IPS-18c (cell line): Measurements from ENCODE around the gene CDC42SE2.
"Not testable (repeated sequence)": the region's sequence is repeated elsewhere in the genome, so short reads cannot be mapped to it uniquely, and the experiment has no call there.

Source experiments
- H3K4me3 ChIP-seq: 2 replicates; pipeline ENCODE4 v1.7.0; 2013; ENCODE audit warnings: low read depth, mild to moderate bottlenecking, low read length, moderate library complexity; ENCODE audit not compliant: insufficient read depth
- H3K9me3 ChIP-seq: one replicate; pipeline ENCODE4 v1.6.1; 2013; ENCODE audit warnings: mild to moderate bottlenecking, low read length, moderate library complexity; ENCODE audit not compliant: control insufficient read depth, insufficient read depth

The CDC42SE2 gene

GRCh38 chr5:131242728-131243255, 21.1 kb upstream of the CDC42SE2 start:
- Histone ChIP-seq H3K9me3 (no peaks in the 10 kb centered on the region), H3K4me3 (no peak overlapping the region)

DNA sequence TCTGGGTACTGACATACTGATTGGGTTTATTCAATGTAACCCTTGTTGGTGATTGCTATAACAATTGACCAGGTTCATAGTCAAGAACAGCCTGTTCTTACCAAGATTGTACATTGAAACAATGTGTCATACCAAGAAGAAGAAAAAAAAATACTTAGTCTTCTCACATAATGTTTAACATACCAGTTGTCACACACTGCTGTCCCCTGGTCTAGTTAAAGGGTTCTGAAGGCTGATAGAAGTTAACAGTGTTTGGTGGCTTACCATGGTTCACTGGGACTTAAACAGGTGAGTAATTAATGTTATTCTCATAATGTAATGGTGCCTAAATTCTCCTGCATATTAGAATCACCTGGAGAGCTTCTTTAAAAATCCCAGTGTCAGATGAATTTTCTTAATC, 18.5 kb upstream of the CDC42SE2 start:
- Histone ChIP-seq H3K9me3 (no peaks in the 10 kb centered on the region), H3K4me3 (no peak overlapping the region)

GRCh38 chr5:131245948-131246347, 17.9 kb upstream of the CDC42SE2 start:
- H3K9me3 ChIP-seq: no peaks in the 10 kb centered on the region

DNA sequence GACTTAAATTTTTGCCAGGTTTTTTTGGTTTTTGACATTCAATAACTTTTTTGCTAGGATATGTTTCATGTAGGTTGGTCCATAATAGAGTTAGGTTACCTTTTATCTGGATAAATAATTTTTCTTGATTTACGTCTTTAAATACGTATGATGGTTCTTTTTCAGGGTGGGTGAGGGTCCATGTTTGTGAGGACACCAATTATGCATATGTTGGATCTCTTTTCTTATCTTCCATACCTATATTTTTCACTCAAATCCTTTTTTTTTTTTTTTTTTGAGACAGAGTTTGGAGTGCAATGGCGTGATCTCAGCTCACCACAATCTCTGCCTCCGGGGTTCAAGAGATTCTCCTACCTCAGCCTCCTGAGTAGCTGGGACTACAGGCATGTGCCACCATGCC, 17.3 kb upstream of the CDC42SE2 start:
- Histone ChIP-seq H3K9me3 (no peaks in the 10 kb centered on the region), H3K4me3 (no peak overlapping the region)

More at GRCh38 chr5:131245948-131246347, 17.9 kb upstream of the CDC42SE2 start:
- no peak overlapping the region for H3K4me3 ChIP-seq

DNA sequence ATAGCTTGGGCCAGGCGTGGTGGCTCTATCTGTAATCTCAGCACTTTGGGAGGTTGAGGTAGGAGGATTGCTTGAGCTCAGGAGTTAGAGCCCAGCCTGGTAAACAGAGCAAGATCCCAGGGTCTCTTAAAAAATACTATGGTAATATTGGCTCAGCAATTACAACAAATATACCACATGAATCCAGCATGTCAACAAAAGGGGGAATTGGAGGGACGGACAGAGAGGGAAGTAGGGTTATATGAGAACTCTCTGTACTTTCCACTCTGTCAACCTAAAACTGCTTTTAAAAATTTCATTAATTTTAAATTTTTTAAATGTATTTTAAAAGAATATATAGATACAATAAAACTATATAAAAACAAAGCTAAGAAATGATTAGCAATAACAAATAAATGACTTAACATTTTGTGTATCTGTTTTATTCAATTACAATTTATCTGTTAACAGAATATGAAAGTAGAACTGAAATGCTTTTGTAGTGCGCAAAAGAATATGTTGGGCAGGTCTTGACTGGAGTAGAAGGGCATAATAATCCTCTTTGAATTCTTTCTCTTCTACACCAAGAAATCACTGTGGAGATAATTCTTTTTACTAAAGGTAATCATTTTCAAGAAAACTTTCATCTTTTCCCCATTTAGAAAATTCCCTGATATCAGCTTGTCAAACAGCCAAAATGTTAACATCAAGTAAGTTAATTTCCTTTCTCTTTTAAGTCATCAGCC, 12.9 kb upstream of the CDC42SE2 start:
- no peaks in the 10 kb centered on the region for H3K9me3 ChIP-seq
- no peak overlapping the region for H3K4me3 ChIP-seq

DNA sequence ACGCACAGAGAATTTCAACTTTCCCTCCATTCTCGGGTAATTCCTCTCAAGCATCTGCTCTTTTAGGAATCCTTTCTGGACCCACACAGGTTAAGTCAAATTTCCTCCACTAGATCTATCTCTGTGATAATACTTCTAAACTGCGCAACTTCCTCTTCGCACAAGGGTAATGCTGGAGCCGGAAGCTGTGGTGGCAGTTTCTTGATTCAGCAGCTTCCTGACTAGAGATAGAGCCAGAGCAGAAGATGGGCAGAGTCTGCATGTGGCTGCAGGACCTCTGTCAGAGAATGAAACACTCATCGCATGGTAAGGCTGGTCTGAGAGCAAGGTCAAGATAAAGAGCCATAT, 11.1 kb upstream of the CDC42SE2 start:
- Histone ChIP-seq H3K4me3 (no peak overlapping the region), H3K9me3 (no peaks in the 10 kb centered on the region)

- H3K9me3 ChIP-seq, H3K4me3 ChIP-seq: not testable (repeated sequence)
Observed at GRCh38 chr5:131254025-131254424, 9.8 kb upstream of the CDC42SE2 start.

- no peak overlapping the region for H3K4me3 ChIP-seq
- H3K9me3 ChIP-seq: no peaks in the 10 kb centered on the region
Observed at GRCh38 chr5:131254741-131255140, 9.1 kb upstream of the CDC42SE2 start.

DNA sequence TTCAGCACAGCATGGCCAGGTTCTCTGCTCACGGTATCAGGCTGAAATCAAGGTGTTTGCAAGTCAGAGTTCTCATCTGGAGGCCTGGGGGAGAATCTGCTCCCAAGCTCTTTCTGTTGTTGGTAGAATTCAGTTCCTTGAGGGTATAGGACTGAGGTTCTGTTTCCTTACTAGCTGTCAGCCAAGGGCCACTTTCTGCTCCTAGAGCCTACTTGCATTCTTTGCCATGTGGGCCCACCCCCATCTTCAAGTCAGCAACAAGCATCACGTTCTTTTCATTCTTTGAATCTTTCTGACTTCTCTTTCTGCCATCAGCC, 7.4 kb upstream of the CDC42SE2 start:
- H3K4me3 ChIP-seq: no peak overlapping the region

GRCh38 chr5:131258733-131259132, 5.1 kb upstream of the CDC42SE2 start:
- H3K4me3 ChIP-seq: no peak overlapping the region
- H3K9me3 ChIP-seq: no peaks in the 10 kb centered on the region

More for the DNA sequence above, 7.4 kb upstream of the CDC42SE2 start:
- H3K9me3 ChIP-seq: no peaks in the 10 kb centered on the region

GRCh38 chr5:131259326-131259725, 4.5 kb upstream of the CDC42SE2 start:
- Histone ChIP-seq H3K4me3 (no peak overlapping the region), H3K9me3 (no peaks in the 10 kb centered on the region)

GRCh38 chr5:131260895-131261294, 3.0 kb upstream of the CDC42SE2 start:
- Histone ChIP-seq H3K9me3 (no peaks in the 10 kb centered on the region), H3K4me3 (no peak overlapping the region)

- H3K9me3 ChIP-seq: no peaks in the 10 kb centered on the region
Observed at GRCh38 chr5:131261483-131261882, 2.4 kb upstream of the CDC42SE2 start.

GRCh38 chr5:131262953-131263541, 806 bp upstream of the CDC42SE2 start:
- Histone ChIP-seq H3K4me3 (peak overlapping the region; percentile 50), H3K9me3 (no peaks in the 10 kb centered on the region)

More at GRCh38 chr5:131261483-131261882, 2.4 kb upstream of the CDC42SE2 start:
- no peak overlapping the region for H3K4me3 ChIP-seq

- no peaks in the 10 kb centered on the region for H3K9me3 ChIP-seq
- H3K4me3 ChIP-seq: peak overlapping the region; percentile 83
Observed at GRCh38 chr5:131264451-131265099, 722 bp downstream of the CDC42SE2 start.

DNA sequence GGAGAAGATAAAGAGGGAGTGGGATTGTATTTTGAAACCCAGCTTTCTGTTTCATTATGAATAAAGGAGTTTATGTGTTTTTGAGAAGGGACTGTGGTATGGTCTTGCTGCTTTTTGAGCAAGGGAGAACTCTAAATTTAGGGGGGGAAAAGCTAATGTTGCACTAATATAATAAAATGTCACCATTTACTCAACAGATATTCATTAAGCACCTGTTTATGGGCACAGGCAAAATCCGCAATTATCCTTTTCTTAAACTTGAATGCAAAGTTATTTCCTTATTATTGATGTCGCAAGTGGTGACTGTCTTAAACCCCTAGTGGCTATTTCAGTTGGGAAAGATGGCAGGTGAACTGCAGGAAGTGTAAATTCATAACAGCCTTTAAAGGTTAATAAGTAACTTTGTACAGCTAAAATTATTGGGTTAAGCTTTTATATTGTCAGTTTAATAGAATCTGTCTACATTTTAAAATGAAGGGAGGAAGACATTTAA, 1.5 kb downstream of the CDC42SE2 start:
- Histone ChIP-seq H3K4me3 (peak overlapping the region; percentile 5; the same call in 1 of the 2 replicates), H3K9me3 (no peaks in the 10 kb centered on the region)

DNA sequence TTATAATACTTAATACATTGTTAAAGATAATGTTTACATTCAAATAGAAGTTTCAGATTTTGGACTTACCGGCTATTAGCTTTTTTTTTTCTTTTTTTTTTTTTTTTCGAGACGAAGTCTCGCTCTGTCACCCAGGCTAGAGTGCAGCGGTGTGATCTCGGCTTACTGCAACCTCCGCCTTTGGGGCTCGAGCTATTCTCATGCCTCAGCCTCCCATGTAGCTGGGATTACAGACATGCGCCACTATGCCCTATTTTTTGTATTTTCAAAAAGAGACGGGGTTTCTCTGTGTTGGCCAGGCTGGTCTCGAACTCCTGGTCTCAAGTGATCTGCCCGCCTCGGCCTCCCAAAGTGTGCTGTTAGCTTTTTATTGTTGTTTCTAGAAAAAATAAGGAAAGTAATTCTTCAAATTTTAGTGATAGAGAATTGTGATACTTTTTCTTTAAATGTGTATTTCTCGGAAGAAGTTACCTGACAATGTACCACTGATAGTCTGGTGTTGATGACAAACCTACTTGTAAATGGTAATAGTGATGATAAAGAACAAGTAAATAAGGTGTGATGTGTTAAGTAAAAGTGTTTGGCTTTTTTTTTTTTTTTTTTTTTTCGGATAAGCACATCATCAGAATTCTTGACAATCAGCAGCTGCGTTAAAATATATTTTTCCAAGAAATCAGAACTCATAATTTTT, 2.7 kb downstream of the CDC42SE2 start:
- no peak overlapping the region for H3K4me3 ChIP-seq
- no peaks in the 10 kb centered on the region for H3K9me3 ChIP-seq
